H1 (cell line): ENCODE measurements around the gene SCD. TPM values are rescaled to one million over a fixed set of nuclear protein-coding genes. Genes with fewer than 3 reads are reported as not detected.

Experiments
- CTCF ChIA-PET: fragments of 300-600 bp; sonication (Branson Sonifier 250); formaldehyde crosslinking; loops from one replicate; lab custom pipeline; 2021; ENCODE audit not compliant: partially characterized antibody; lab: Charles Lee
- POLR2A ChIA-PET: fragments of 300-600 bp; sonication (Branson Sonifier 250); formaldehyde crosslinking; loops from one replicate; lab custom pipeline; 2021; ENCODE audit warnings: inconsistent platforms; ENCODE audit not compliant: partially characterized antibody; lab: Charles Lee
- DNase-seq, 2 experiments: peaks; one replicate each; pipeline versions ENCODE4 v3.0.0 to v3.0.0-alpha.2; 2010 to 2022; ENCODE audit warnings: low spot score in 2 of 2, low read depth in 1 of 2, mixed read lengths in 1 of 2
- FAIRE-seq: peaks from 2 replicates; lab custom pipeline; 2011; peaks lifted over from hg19 to GRCh38; lab: Jason Lieb, UNC
- H2AFZ ChIP-seq: 2 replicates; pipeline ENCODE4 v1.8.1; 2012; ENCODE audit warnings: low read length, inconsistent platforms
- H2AK5ac ChIP-seq: 2 replicates; pipeline ENCODE4 v1.6.1; 2013; ENCODE audit warnings: low read depth, low read length
- H2BK120ac ChIP-seq: replicated peaks from 2 replicates; pipeline ENCODE3; 2013; ENCODE audit warnings: low read depth, low read length, inconsistent platforms
- H2BK12ac ChIP-seq: 2 replicates; pipeline ENCODE4 v1.6.1; 2013; ENCODE audit warnings: low read depth, low read length
- H2BK15ac ChIP-seq: 2 replicates; pipeline ENCODE4 v1.6.1; 2013; ENCODE audit warnings: low read length
- H2BK20ac ChIP-seq: 2 replicates; pipeline ENCODE4 v1.6.1; 2013; ENCODE audit warnings: low read length
- H2BK5ac ChIP-seq: 2 replicates; pipeline ENCODE4 v1.6.1; 2013; ENCODE audit warnings: low read depth, low read length
- H3K14ac ChIP-seq: 2 replicates; pipeline ENCODE4 v1.6.1; 2013; ENCODE audit warnings: inconsistent platforms; ENCODE audit not compliant: insufficient read length
- H3K18ac ChIP-seq: 2 replicates; pipeline ENCODE4 v1.6.1; 2013; ENCODE audit warnings: low read length; ENCODE audit errors: extremely low read depth
- H3K23ac ChIP-seq: 2 replicates; pipeline ENCODE4 v1.6.1; 2013; ENCODE audit warnings: inconsistent platforms; ENCODE audit not compliant: insufficient read length
- H3K23me2 ChIP-seq: 2 replicates; pipeline ENCODE4 v1.6.1; 2013; ENCODE audit warnings: low read depth, low read length
- H3K27ac ChIP-seq: 2 replicates; pipeline ENCODE4 v1.6.1; 2011; ENCODE audit warnings: low read depth, low read length, inconsistent platforms
- H3K27me3 ChIP-seq, 4 experiments: replicated peaks in 1 of 4; 1 replicate in 1 of 4; 2 replicates in 3 of 4; pipeline versions ENCODE4 v1.6.1 to v1.8.1; 2011 to 2013; ENCODE audit warnings: low read length in 3 of 4, mild to moderate bottlenecking in 3 of 4, inconsistent platforms in 2 of 4, mixed read lengths in 2 of 4, moderate library complexity in 1 of 4; ENCODE audit not compliant: control insufficient read depth in 3 of 4, insufficient read depth in 3 of 4; ENCODE audit errors: extremely low read depth in 1 of 4
- H3K36me3 ChIP-seq, 4 experiments: 2 replicates each; pipeline versions ENCODE4 v1.6.1 to v1.8.1; 2011 to 2013; ENCODE audit warnings: mild to moderate bottlenecking in 4 of 4, low read length in 3 of 4, moderate library complexity in 2 of 4, control low read depth in 1 of 4, inconsistent platforms in 1 of 4; ENCODE audit not compliant: insufficient read depth in 4 of 4, control insufficient read depth in 2 of 4
- H3K4ac ChIP-seq: replicated peaks from 2 replicates; pipeline ENCODE3; 2013; ENCODE audit warnings: low read length, low read depth, mixed read lengths, inconsistent platforms; ENCODE audit not compliant: insufficient read length
- H3K4me1 ChIP-seq, 4 experiments: replicated peaks in 1 of 4; 1 replicate in 1 of 4; 2 replicates in 3 of 4; pipeline versions ENCODE4 v1.6.1 to v1.8.1; 2011 to 2013; ENCODE audit warnings: low read length in 3 of 4, inconsistent platforms in 2 of 4, mixed read lengths in 1 of 4; ENCODE audit not compliant: insufficient read depth in 4 of 4, control insufficient read depth in 3 of 4
- H3K4me2 ChIP-seq, 2 experiments: 2 replicates each; pipeline versions ENCODE4 v1.6.1 to v1.8.1; 2011 to 2013; ENCODE audit warnings: low read depth in 2 of 2, low read length in 2 of 2, control low read depth in 1 of 2, inconsistent platforms in 1 of 2, mild to moderate bottlenecking in 1 of 2; ENCODE audit not compliant: insufficient read depth in 1 of 2
- H3K4me3 ChIP-seq, 4 experiments: fragments of 200-600, 300-600 bp in 1 of 4; sonication (generic), shearing (Covaris generic), sonication (Bioruptor Twin) in 1 of 4; 2 replicates each; pipeline versions ENCODE4 v1.5.1 to v1.8.1; 2011 to 2016; ENCODE audit warnings: low read length in 4 of 4, low read depth in 3 of 4, control low read depth in 2 of 4, inconsistent platforms in 2 of 4, mild to moderate bottlenecking in 2 of 4, mixed read lengths in 1 of 4, moderate library complexity in 1 of 4; ENCODE audit not compliant: insufficient read depth in 2 of 4; ENCODE audit errors: extremely low read depth in 1 of 4
- H3K56ac ChIP-seq: replicated peaks from 2 replicates; pipeline ENCODE3; 2013; ENCODE audit warnings: low read depth, mild to moderate bottlenecking, mixed read lengths, low read length, inconsistent platforms; ENCODE audit not compliant: insufficient read length
- H3K79me1 ChIP-seq: 2 replicates; pipeline ENCODE4 v1.6.1; 2013; ENCODE audit warnings: low read depth, low read length, control low read depth
- H3K79me2 ChIP-seq, 2 experiments: 2 replicates each; pipeline versions ENCODE4 v1.6.1 to v1.8.1; 2012 to 2013; ENCODE audit warnings: low read length in 2 of 2, mild to moderate bottlenecking in 2 of 2, inconsistent platforms in 1 of 2; ENCODE audit not compliant: insufficient read depth in 2 of 2, control insufficient read depth in 1 of 2
- H3K9ac ChIP-seq, 4 experiments: replicated peaks in 1 of 4; 1 replicate in 1 of 4; 2 replicates in 3 of 4; pipeline versions ENCODE4 v1.6.1 to v1.8.1; 2011 to 2013; ENCODE audit warnings: low read depth in 3 of 4, low read length in 3 of 4, control low read depth in 2 of 4, mild to moderate bottlenecking in 2 of 4, moderate library complexity in 2 of 4, inconsistent platforms in 1 of 4; ENCODE audit errors: extremely low read depth in 1 of 4
- H3K9me3 ChIP-seq, 2 experiments: 2 replicates each; pipeline versions ENCODE4 v1.6.1 to v1.8.1; 2012 to 2013; ENCODE audit warnings: mild to moderate bottlenecking in 2 of 2, moderate library complexity in 2 of 2, control low read depth in 1 of 2, inconsistent platforms in 1 of 2, low read depth in 1 of 2, low read length in 1 of 2, mixed read lengths in 1 of 2; ENCODE audit not compliant: insufficient read depth in 2 of 2
- H4K20me1 ChIP-seq, 2 experiments: replicated peaks in 1 of 2; 2 replicates each; pipeline versions ENCODE3 to v1.8.1; 2011 to 2013; ENCODE audit warnings: inconsistent platforms in 2 of 2, low read length in 2 of 2, mild to moderate bottlenecking in 1 of 2; ENCODE audit not compliant: insufficient read depth in 2 of 2, control insufficient read depth in 1 of 2
- H4K5ac ChIP-seq: 2 replicates; pipeline ENCODE4 v1.6.1; 2013; ENCODE audit warnings: low read length, low read depth, mixed read lengths, inconsistent platforms; ENCODE audit not compliant: insufficient read length
- H4K8ac ChIP-seq: 2 replicates; pipeline ENCODE4 v1.8.0; 2013; ENCODE audit warnings: mild to moderate bottlenecking, moderate library complexity, low read length, inconsistent platforms; ENCODE audit not compliant: insufficient read depth; ENCODE audit errors: extremely low read depth
- H4K91ac ChIP-seq: replicated peaks from 2 replicates; pipeline ENCODE3; 2013; ENCODE audit warnings: low read length, mixed read lengths, inconsistent platforms; ENCODE audit not compliant: insufficient read length
- BRCA1 ChIP-seq: IDR thresholded peaks from 2 replicates; pipeline ENCODE4 v1.6.1; 2012; ENCODE audit warnings: low read depth, low read length, improper control_type of control experiment
- CREB1 ChIP-seq: IDR thresholded peaks from 2 replicates; pipeline ENCODE4 v1.6.1; 2012; ENCODE audit warnings: inconsistent platforms
- EGR1 ChIP-seq: IDR thresholded peaks from 2 replicates; pipeline ENCODE4 v1.6.1; 2011; ENCODE audit warnings: low read depth, low read length, borderline replicate concordance
- EP300 ChIP-seq, 2 experiments: IDR thresholded peaks; 1 replicate in 1 of 2; 2 replicates in 1 of 2; pipeline ENCODE4 v1.6.1; 2011 to 2012; ENCODE audit warnings: low read depth in 2 of 2, low read length in 2 of 2, mild to moderate bottlenecking in 2 of 2, borderline replicate concordance in 1 of 2, inconsistent platforms in 1 of 2, moderate library complexity in 1 of 2
- GTF2F1 ChIP-seq: IDR thresholded peaks from 2 replicates; pipeline ENCODE4 v1.6.1; 2012; ENCODE audit warnings: low read depth, low read length, improper control_type of control experiment, borderline replicate concordance
- JUND ChIP-seq: IDR thresholded peaks from 2 replicates; pipeline ENCODE4 v1.6.1; 2011; ENCODE audit warnings: mild to moderate bottlenecking, improper control_type of control experiment, low read length
- MAFK ChIP-seq: IDR thresholded peaks from 2 replicates; pipeline ENCODE4 v1.6.1; 2012; ENCODE audit warnings: low read depth, mild to moderate bottlenecking, improper control_type of control experiment, low read length
- MAX ChIP-seq: IDR thresholded peaks from 2 replicates; pipeline ENCODE4 v1.6.1; 2012; ENCODE audit warnings: inconsistent platforms
- SUZ12 ChIP-seq: fragments of 200-600 bp; sonication (generic); IDR thresholded peaks from 2 replicates; pipeline ENCODE4 v1.6.1; 2012; ENCODE audit warnings: mild to moderate bottlenecking, inconsistent platforms, low read length, moderate library complexity, mixed read lengths
- WGBS, 2 experiments: shearing (Covaris generic) in 1 of 2; methylation state at CpG; one replicate each; pipeline versions ENCODE4 v1.1.6 to v1.1.7; 2013 to 2015; ENCODE audit warnings: low lambda C conversion rate in 2 of 2, mixed read lengths in 2 of 2, inconsistent platforms in 1 of 2, low coverage in 1 of 2, missing lambda C conversion rate in 1 of 2; ENCODE audit not compliant: insufficient replicate concordance in 2 of 2, insufficient coverage in 1 of 2, insufficient read length in 1 of 2; ENCODE audit errors: extremely low coverage in 1 of 2, missing lambda C conversion rate in 1 of 2; 5-methylcytosine and 5-hydroxymethylcytosine counted together
- polyA plus RNA-seq, 7 experiments: library from polyadenylated mRNA; depleted of rRNA in 3 of 7; stranded (reverse) in 5 of 7; unstranded in 2 of 7; fragments of >200 nt in 5 of 7; fragments of 200-250 nt in 2 of 7; gene quantifications; 1 replicate in 5 of 7; 2 replicates in 1 of 7; 4 replicates in 1 of 7; pipeline versions ENCODE4 v1.2.1 to v1.2.3, GENCODE V29; 2011 to 2013; ENCODE audit warnings: missing spikeins in 2 of 7, mixed read lengths in 2 of 7
- total RNA-seq: library from RNA; stranded (reverse); fragmentation: NEBNext Ultra II Directional; extraction: Animal tissue kit (Norgen Biotek cat#: 25700); gene quantifications from 2 replicates; pipeline ENCODE4 v1.2.1, GENCODE V29; 2021

Gene SCD
- total and polyA plus RNA-seq, 2 of the 8 experiments (the other 6 are each of a cell fraction or from before 2014, with no cell fraction given) = 397 to 621 TPM

- Histone ChIP-seq H4K91ac (no peak within 1 kb of the TSS), H3K9me3 (no peaks in the 10 kb centered on the region), H2BK120ac (no peak within 1 kb of the TSS), H3K36me3 (no peaks in the 10 kb centered on the region), H2BK15ac (no peak within 1 kb of the TSS), H4K5ac (no peak within 1 kb of the TSS), H3K56ac (no peak within 1 kb of the TSS), H4K8ac (no peak within 1 kb of the TSS), H3K4me2 (no peak within 1 kb of the TSS), H3K9ac (no peak within 1 kb of the TSS), H3K27ac (no peak within 1 kb of the TSS), H3K23me2 (no peaks in the 10 kb centered on the region), H3K27me3 (no peaks in the 10 kb centered on the region; a peak in 3 of 7 replicates)
- POLR2A ChIA-PET = interaction anchor here (0.5 to 1.6 kb wide), 7 partner anchors 14 to 203 kb away, joined by 3 to 5 read pairs (median 3); no protein-coding TSS in a partner anchor
- whole genome bisulfite sequencing, 2 experiments = 83% methylated on average over 4 of the region's 5 CpGs; no CpG with 5 or more reads in 1 of the 2 experiments
- TF ChIP-seq CREB1 (no peak), EP300 (IDR thresholded peaks at IDR 0.05; ENCODE audit: borderline replicate concordance in 1 of 2, low read depth in 2 of 2, low read length in 2 of 2) (no peak), MAFK (no peak), MAX (no peak), GTF2F1 (no peak), EGR1 (no peak), BRCA1 (no peak), SUZ12 (no peak), JUND (no peak)
- TF ChIP-seq, all 59 proteins: peak for 0
- no peak within 1 kb of the TSS for H2BK5ac ChIP-seq
- no peaks in the 10 kb centered on the region for H4K20me1 ChIP-seq
- no peak within 1 kb of the TSS for H2AFZ ChIP-seq
- no peaks in the 10 kb centered on the region for H3K79me2 ChIP-seq
- CTCF ChIA-PET = interaction anchor here (0.6 to 21.7 kb wide), 14 partner anchors 10 to 1395 kb away, joined by 3 to 226 read pairs (median 3); no protein-coding TSS in a partner anchor
- H3K14ac ChIP-seq = no peak within 1 kb of the TSS
- no peak for FAIRE-seq
- H3K4me1 ChIP-seq = no peaks in the 10 kb centered on the region; a peak in 1 of 7 replicates
- DNase-seq = no peak
- H3K4ac ChIP-seq = no peak within 1 kb of the TSS
- H2BK20ac ChIP-seq = no peak within 1 kb of the TSS
- no peak within 1 kb of the TSS for H3K4me3 ChIP-seq
- no peak within 1 kb of the TSS for H3K18ac ChIP-seq
- H3K23ac ChIP-seq = no peak within 1 kb of the TSS
- no peaks in the 10 kb centered on the region for H3K79me1 ChIP-seq
- no peak within 1 kb of the TSS for H2AK5ac ChIP-seq
- H2BK12ac ChIP-seq = no peak within 1 kb of the TSS
Observed at GRCh38 chr10:100330079-100330478, 17.0 kb upstream of the SCD start, which contains the start of gene PKD2L1. TSS of gene PKD2L1 (minus strand) at chr10:100330228. CDS start at chr10:100330103, 125 bp downstream.
